Immature natural killer cell (primary cell): ENCODE results near the gene PDE11A. TPM values are rescaled to one million over a fixed set of nuclear protein-coding genes. Genes with fewer than 3 reads are reported as not detected.

Experiments
- DNase-seq, 3 donors: peaks; one replicate each; pipeline ENCODE4 v3.0.0; 2022; ENCODE audit warnings: mixed read lengths in 1 of 3
- H3K27ac Mint-ChIP-seq, 6 donors: one replicate each; pipeline ENCODE4 v1.8.0; 2020; ENCODE audit warnings: mixed read lengths in 6 of 6, mild to moderate bottlenecking in 5 of 6, inconsistent platforms in 4 of 6, moderate library complexity in 3 of 6
- H3K27me3 Mint-ChIP-seq, 3 donors: one replicate each; pipeline ENCODE4 v1.8.0; 2020 to 2021; ENCODE audit warnings: low read depth in 3 of 3, mild to moderate bottlenecking in 3 of 3, mixed read lengths in 3 of 3, moderate library complexity in 3 of 3, inconsistent platforms in 1 of 3
- H3K36me3 Mint-ChIP-seq, 3 donors: one replicate each; pipeline ENCODE4 v1.8.0; 2020; ENCODE audit warnings: mixed read lengths in 3 of 3, inconsistent platforms in 2 of 3, mild to moderate bottlenecking in 2 of 3
- H3K4me1 Mint-ChIP-seq, 2 donors: one replicate each; pipeline ENCODE4 v1.8.0; 2020; ENCODE audit warnings: inconsistent platforms in 2 of 2, mild to moderate bottlenecking in 2 of 2, mixed read lengths in 2 of 2, moderate library complexity in 1 of 2
- H3K4me3 Mint-ChIP-seq, 5 donors: one replicate each; pipeline ENCODE4 v1.8.0; 2020; ENCODE audit warnings: mild to moderate bottlenecking in 5 of 5, mixed read lengths in 5 of 5, inconsistent platforms in 3 of 5, moderate library complexity in 3 of 5
- H3K9me3 Mint-ChIP-seq, 6 donors: one replicate each; pipeline ENCODE4 v1.8.0; 2020; ENCODE audit warnings: mild to moderate bottlenecking in 6 of 6, mixed read lengths in 6 of 6, inconsistent platforms in 4 of 6, moderate library complexity in 3 of 6
- polyA plus RNA-seq, 3 donors: library from polyadenylated mRNA; unstranded; fragments of 300-500 nt; fragmentation: Illumina TruSeq; gene quantifications; one replicate each; pipeline ENCODE4 v1.2.3, GENCODE V29; 2021

Gene PDE11A
- polyA plus RNA-seq, 3 donors from 2014 or later: not detected

DNA sequence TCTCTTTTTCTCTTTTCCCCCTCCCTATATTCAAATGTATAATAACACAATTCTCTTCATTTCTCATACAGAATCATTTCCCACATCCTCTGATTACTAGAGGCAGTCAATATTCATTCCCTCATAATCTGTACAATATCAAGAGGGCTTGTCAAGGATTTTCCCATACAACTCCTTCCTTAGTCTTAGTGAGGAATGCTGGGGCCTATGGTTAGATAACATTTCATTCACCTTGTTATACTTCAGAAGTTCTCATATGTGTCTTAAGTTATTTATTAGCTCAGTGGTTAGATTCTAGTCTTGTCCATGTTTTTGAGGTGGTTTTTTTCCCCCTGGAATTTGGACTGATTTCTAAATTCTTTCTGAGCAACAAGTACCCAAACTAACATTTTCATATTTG is 289.5 kb downstream of the PDE11A start:
- no peaks in the 10 kb centered on the region for H3K36me3 Mint-ChIP-seq
- peaks cover 0 to 2% (median under 1%) of the 10 kb centered on the region in 6 donors for H3K9me3 Mint-ChIP-seq
- no peak overlapping the region for H3K4me3 Mint-ChIP-seq
- H3K4me1 Mint-ChIP-seq: peaks cover 15 to 34% of the 10 kb centered on the region in 2 donors
- DNase-seq: no peak
- peaks cover 0 to 1% (median 0%) of the 10 kb centered on the region in 3 donors for H3K27me3 Mint-ChIP-seq
- H3K27ac Mint-ChIP-seq: peak overlapping the region in 1 of 6 donors; percentile 11

DNA sequence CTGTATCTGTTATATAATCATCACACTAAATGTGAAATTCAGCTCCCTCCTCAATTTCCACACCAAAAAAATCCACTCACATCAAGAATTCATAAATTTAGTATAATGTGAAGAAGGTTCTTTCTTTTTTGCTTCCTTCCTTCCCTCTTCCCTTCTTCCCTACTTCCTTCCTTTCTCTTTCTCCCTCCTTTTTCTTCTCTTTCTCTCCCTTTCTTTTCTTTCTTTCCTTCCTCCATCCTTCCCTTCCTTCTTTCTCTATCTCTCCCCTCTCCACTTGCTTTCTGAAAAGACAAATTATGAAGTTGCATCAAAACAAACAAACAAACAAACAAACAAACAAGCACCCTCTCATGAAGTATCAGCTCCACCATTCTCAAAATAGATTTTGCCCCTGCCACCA is 290.0 kb downstream of the PDE11A start:
- peaks cover 0 to 1% (median 0%) of the 10 kb centered on the region in 3 donors for H3K27me3 Mint-ChIP-seq
- H3K4me1 Mint-ChIP-seq: peaks cover 15 to 34% of the 10 kb centered on the region in 2 donors
- H3K27ac Mint-ChIP-seq: no peak overlapping the region
- H3K36me3 Mint-ChIP-seq: no peaks in the 10 kb centered on the region
- H3K4me3 Mint-ChIP-seq: no peak overlapping the region
- no peak for DNase-seq
- H3K9me3 Mint-ChIP-seq: peaks cover 0 to 2% (median under 1%) of the 10 kb centered on the region in 6 donors

DNA sequence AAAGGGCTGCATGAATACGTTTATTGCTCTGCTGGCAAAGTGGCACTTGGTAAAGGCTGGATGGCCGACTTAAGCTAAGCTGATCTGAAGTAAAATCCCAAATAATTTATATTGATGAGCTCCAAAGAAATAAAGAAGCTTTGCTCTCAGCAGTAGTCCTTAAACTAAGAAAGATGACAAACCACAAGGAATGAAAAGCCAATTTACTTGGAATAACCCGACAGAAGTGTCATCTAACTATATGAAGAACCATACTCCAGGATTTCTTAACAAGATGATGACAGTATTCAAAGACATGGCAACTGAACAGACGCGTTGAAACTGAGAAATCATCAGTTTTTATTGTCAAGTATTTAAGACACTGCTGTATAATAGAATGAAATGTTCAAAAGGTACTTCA is 294.1 kb downstream of the PDE11A start:
- H3K27ac Mint-ChIP-seq: no peak overlapping the region
- H3K4me1 Mint-ChIP-seq: peaks cover 0 to 14% of the 10 kb centered on the region in 2 donors
- peaks cover 0 to 1% (median 0%) of the 10 kb centered on the region in 6 donors for H3K9me3 Mint-ChIP-seq
- H3K4me3 Mint-ChIP-seq: no peak overlapping the region
- H3K36me3 Mint-ChIP-seq: no peaks in the 10 kb centered on the region
- DNase-seq: no peak
- H3K27me3 Mint-ChIP-seq: peaks cover 3 to 11% (median 4%) of the 10 kb centered on the region in 3 donors

DNA sequence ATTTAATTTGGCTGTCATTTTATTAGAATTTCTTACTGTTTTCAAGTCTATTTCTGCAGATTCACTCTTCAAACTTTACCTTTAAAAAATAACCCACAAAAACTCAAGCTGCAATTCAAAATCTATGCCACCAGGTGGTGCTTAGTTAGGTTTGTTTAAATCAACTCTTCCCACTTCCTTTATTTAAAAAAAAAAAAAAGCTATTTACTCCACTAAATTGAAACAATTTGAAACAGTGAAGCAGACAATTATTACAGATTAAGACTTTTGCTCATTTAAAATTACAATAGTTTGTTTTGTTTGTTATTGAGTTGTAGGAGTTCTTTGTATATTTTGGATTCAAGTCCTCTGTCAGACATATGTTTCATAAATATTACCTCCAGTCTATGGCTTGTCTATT is 300.0 kb downstream of the PDE11A start:
- no peaks in the 10 kb centered on the region for H3K9me3 Mint-ChIP-seq
- H3K4me3 Mint-ChIP-seq: no peak overlapping the region
- no peak overlapping the region for H3K27ac Mint-ChIP-seq
- peak; percentile 18 to 36 (median 21) for DNase-seq
- no peaks in the 10 kb centered on the region for H3K4me1 Mint-ChIP-seq
- H3K27me3 Mint-ChIP-seq: peaks cover 3 to 11% (median 4%) of the 10 kb centered on the region in 3 donors
- H3K36me3 Mint-ChIP-seq: no peaks in the 10 kb centered on the region

DNA sequence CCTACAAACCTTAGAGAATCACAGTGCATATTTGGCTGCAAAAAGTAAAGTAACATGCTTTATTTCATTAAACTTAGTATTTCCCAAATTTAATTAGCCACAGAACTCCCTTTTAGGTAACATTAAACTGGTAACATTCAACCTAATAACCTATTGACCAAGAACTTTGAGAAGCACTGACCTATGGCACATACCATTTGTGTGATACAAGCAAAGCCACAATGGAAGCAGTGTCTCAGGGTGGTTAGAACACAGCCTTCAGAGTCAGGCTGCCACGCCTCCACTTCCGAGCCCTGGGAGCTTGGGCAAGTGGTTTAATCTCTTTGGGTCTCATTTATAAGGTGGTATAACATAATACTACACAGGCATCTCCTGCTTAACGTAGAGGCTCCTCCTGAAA is 301.4 kb downstream of the PDE11A start:
- Mint-ChIP-seq H3K27me3 (peaks cover 3 to 11% (median 4%) of the 10 kb centered on the region in 3 donors), H3K4me1 (no peaks in the 10 kb centered on the region), H3K27ac (no peak overlapping the region), H3K36me3 (no peaks in the 10 kb centered on the region), H3K9me3 (no peaks in the 10 kb centered on the region), H3K4me3 (no peak overlapping the region)
- no peak for DNase-seq

DNA sequence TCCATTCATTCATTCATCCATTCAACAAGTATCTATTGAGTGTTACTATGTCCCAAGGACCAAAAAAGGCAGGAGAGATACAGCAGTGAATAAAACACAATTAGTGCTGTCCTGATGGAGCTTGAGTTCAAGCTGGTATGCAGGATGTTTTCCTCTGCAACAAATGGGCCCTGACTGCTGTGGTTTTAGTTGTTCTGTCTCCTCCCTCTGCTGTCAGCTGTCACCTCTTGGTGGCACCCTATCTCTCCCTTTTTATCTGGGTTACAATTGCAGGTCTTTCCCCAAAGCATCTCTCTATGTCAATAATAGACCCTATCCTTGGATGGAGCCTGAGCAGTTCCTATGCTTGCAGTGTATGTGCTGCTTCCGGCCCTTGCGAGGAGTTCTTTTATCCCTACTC is 304.8 kb downstream of the PDE11A start:
- peaks cover 0 to 8% (median 0%) of the 10 kb centered on the region in 3 donors for H3K27me3 Mint-ChIP-seq
- peaks cover 4% of the 10 kb centered on the region in 2 donors for H3K4me1 Mint-ChIP-seq
- no peaks in the 10 kb centered on the region for H3K36me3 Mint-ChIP-seq
- H3K27ac Mint-ChIP-seq: no peak overlapping the region
- no peak overlapping the region for H3K4me3 Mint-ChIP-seq
- no peak for DNase-seq
- no peaks in the 10 kb centered on the region for H3K9me3 Mint-ChIP-seq

DNA sequence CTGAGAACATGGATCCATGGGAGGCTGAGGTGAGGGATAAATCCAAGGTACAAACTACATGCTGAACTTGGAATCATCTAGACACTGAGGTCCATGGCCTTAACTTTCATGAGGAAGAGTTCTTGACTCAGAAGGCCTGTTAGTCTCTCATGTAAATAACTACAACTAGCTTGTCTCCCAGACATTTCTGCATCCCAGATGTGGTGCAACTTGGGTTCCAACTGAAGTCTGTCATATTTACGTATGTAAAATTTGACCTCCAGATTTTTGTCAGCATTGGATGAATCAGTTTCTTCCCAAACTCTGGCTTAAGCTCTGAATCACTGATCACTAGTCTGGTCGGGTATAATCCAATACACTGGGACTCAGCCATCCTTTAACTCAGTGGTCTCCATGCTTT is 306.9 kb downstream of the PDE11A start:
- H3K9me3 Mint-ChIP-seq: no peaks in the 10 kb centered on the region
- H3K36me3 Mint-ChIP-seq: no peaks in the 10 kb centered on the region
- peaks cover 4% of the 10 kb centered on the region in 2 donors for H3K4me1 Mint-ChIP-seq
- H3K4me3 Mint-ChIP-seq: no peak overlapping the region
- peaks cover 0 to 12% (median 2%) of the 10 kb centered on the region in 3 donors for H3K27me3 Mint-ChIP-seq
- no peak for DNase-seq
- H3K27ac Mint-ChIP-seq: no peak overlapping the region

DNA sequence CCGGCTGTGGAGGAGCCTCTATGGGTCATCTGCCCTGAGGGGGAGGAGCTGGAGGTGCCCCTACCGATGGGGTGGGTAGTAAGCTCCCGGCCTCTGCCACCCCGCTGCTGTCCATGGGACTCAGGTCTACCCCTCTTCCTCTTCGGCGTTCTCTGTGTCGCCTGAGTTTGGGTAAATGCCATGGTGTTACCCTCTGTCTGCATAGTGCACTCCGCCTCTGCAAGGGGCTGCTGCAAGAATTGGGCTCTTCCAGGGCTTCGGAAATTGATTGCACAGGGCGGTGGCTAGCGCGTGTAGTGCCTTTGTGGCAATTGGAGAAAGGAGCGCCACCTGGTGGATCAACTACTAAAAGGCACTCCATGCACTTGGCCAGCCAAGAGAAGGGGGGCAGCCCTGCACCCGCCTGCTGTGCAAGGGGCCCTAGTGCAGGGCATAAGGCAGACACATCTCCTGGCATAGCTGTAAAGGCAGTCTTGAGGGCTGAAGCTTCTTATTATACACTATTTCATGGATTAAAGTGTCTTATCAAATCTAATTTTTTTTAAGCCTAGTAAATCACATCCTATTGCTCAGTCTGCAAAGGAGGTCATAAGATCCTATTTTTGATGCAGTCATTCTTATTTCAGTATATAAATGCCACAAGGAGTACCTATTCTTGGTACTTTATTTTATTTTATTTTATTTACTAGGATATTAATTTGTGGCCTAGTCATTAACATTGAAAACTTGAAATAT is 308.9 kb downstream of the PDE11A start:
- Mint-ChIP-seq H3K36me3 (no peaks in the 10 kb centered on the region), H3K27me3 (peaks cover 2 to 12% (median 2%) of the 10 kb centered on the region in 3 donors), H3K27ac (no peak overlapping the region), H3K9me3 (no peaks in the 10 kb centered on the region), H3K4me1 (peaks cover 4% of the 10 kb centered on the region in 2 donors), H3K4me3 (peak overlapping the region in 2 of 5 donors; percentile 42 to 58)
- peak; percentile 56 to 67 (median 60) for DNase-seq

DNA sequence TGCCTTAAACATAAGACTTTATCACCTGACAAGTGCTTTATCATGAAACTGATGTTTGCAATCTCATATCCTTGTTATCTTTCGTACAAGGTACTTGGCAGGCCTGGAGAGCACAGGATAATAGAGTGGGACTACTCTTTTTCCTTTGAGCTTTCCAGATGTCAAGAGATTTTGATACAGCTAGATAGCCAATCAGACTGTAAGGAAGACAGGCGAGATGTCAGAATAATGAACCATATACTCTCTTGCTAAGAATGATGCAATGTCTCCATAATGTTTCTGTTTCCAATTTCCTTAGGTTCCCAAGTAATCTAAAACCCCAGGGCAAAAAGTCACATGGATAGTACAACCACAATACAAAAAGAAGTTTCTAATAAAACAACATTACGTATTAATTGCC is 313.1 kb downstream of the PDE11A start:
- Mint-ChIP-seq H3K27ac (no peak overlapping the region), H3K9me3 (peaks cover 0 to 2% (median 0%) of the 10 kb centered on the region in 6 donors), H3K36me3 (no peaks in the 10 kb centered on the region), H3K4me3 (no peak overlapping the region), H3K4me1 (peaks cover 4% of the 10 kb centered on the region in 2 donors), H3K27me3 (peaks cover 2 to 17% (median 2%) of the 10 kb centered on the region in 3 donors)
- DNase-seq: no peak

DNA sequence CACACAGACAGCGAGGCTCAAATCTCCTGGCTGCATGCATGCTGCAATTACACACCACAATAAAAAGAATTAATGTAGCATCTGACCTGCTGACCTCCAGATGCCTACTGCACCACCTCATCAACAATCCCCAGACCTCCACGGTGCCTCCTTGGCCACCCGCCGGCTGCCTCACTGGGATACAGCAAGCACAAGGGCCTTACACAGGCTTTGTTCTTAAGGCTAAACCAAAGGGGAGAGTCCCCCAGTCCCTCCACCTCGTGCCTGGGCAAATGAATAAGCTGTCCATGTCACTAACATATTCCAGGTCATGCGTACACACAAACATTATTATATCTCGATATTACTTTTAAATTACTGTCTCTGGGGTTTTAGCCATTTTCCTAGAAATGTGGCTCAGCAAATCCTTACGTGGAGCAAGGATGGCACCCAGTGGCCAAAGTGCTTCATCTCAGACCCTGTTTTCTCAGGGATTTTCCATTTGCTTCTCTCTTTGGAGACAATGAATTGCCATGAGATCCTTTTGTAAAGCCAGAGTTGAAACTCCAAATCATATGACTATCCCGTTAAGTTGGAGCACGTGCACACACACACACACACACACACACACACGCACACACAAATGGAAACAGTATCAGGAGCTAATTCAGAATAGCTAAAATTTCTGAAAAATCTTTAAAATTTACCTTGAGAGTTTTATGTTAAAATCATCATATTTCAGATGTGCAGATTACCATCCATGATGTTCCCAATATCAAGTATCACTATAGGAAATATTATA is 313.8 kb downstream of the PDE11A start:
- Mint-ChIP-seq H3K4me3 (no peak overlapping the region), H3K9me3 (peaks cover 0 to 2% (median 0%) of the 10 kb centered on the region in 6 donors), H3K4me1 (peaks cover 4% of the 10 kb centered on the region in 2 donors), H3K36me3 (no peaks in the 10 kb centered on the region), H3K27me3 (peaks cover 2 to 17% (median 2%) of the 10 kb centered on the region in 3 donors), H3K27ac (no peak overlapping the region)
- no peak for DNase-seq

DNA sequence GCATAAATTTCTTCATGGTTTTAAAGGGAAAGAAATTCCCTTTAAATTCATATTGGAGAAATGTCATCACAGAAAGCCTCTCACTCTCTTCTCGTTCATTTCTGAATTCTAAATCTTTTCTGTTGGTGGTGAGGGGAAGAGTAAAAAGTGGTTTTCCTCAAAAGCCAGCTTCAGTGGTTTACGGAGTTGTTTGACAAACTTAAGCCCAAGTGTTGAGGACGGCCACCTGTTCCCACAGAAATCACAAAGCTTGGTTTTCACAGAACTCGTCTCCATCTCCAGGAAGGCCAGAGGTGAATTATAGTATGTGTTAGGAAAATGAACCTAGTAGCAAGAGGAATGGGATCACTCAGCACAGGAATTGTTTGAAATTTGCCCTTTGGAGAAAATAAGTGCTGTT is 316.2 kb downstream of the PDE11A start:
- DNase-seq: no peak
- peaks cover 0 to 2% (median 0%) of the 10 kb centered on the region in 6 donors for H3K9me3 Mint-ChIP-seq
- no peak overlapping the region for H3K4me3 Mint-ChIP-seq
- H3K27me3 Mint-ChIP-seq: peaks cover 2 to 8% (median 2%) of the 10 kb centered on the region in 3 donors
- H3K4me1 Mint-ChIP-seq: no peaks in the 10 kb centered on the region
- no peaks in the 10 kb centered on the region for H3K36me3 Mint-ChIP-seq
- no peak overlapping the region for H3K27ac Mint-ChIP-seq

DNA sequence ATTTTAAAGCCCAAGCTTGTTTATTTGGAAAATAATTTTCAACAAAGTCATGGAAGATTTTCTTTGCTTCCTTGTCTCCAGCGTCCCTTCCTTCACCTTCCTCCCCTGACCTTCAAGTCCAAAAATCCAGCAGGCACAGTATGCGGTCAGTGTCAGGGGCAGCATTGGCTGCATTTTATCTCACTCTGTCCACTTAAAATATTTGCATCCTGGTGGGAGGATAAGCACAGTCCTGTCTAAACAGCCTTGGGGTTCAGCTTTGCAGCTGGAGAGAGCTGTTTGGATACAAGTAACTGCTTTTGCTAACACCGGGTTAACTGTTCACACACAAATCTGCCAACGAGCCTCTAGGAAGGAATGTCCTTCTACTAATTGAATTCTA is 318.1 kb downstream of the PDE11A start:
- peaks cover 2 to 5% (median 2%) of the 10 kb centered on the region in 3 donors for H3K27me3 Mint-ChIP-seq
- no peaks in the 10 kb centered on the region for H3K4me1 Mint-ChIP-seq
- no peak overlapping the region for H3K27ac Mint-ChIP-seq

DNA sequence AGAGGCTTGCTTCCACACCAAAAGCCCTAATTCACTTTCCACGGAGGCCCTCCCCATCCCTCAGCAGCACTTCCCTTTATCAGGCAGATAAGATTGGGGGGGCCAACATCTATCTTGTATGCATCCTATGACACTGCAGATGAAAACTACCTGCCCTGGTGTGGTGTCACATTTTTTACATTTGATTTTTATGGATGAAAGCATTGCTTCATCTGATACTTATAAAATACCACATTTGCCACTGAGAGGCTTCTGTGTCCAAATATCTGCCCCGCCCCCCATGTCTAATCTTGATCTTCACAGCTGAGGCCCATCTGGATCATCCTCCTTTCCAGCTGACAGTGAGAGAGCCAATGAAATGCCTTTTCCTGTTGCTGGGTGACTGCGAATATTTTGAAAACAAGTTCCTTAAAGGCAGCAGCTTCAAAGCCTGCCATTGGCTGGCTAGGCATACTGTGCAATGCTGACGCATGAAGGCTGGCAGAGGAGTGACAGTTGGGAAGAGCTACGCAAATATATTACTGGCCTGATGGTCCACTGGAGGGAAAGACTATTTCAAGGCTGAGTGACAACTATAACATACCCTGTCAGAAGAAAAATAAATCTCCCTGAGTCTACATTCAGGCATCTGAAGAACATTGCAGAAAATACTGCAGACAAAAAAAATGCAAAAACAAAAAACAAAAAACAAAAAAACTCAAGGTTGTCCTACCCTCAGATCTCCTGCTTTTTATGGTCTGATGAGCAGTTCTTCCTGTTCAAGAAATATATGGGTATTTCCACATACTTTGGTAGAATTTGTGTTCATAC is 318.7 kb downstream of the PDE11A start:
- Mint-ChIP-seq H3K9me3 (peaks cover 0 to 2% (median 0%) of the 10 kb centered on the region in 6 donors), H3K4me1 (no peaks in the 10 kb centered on the region), H3K4me3 (no peak overlapping the region), H3K27me3 (peaks cover 2 to 5% (median 2%) of the 10 kb centered on the region in 3 donors), H3K36me3 (no peaks in the 10 kb centered on the region), H3K27ac (no peak overlapping the region)
- DNase-seq: no peak

More for the DNA sequence above, 318.1 kb downstream of the PDE11A start:
- no peaks in the 10 kb centered on the region for H3K36me3 Mint-ChIP-seq
- no peak for DNase-seq
- peaks cover 0 to 2% (median 0%) of the 10 kb centered on the region in 6 donors for H3K9me3 Mint-ChIP-seq
- no peak overlapping the region for H3K4me3 Mint-ChIP-seq
